ENCODE results near the gene TST. TPM values are rescaled to one million over a fixed set of nuclear protein-coding genes. Genes with fewer than 3 reads are reported as not detected.

TST gene
- total RNA-seq, 1 donor from 2014 or later = 21.5 TPM

GRCh38 chr22:36979016-36979910 lies 40.0 kb downstream of the TST start:
- Histone ChIP-seq H3K27ac (no peak overlapping the region), H2AFZ (replicated peaks) (no peak overlapping the region), H3K4me3 (no peak overlapping the region), H3K9ac (no peak overlapping the region), H3K4me2 (no peak overlapping the region), H4K20me1 (ENCODE audit: low read depth) (no peaks in the 10 kb centered on the region), H3K27me3 (no peaks in the 10 kb centered on the region), H3K36me3 (no peaks in the 10 kb centered on the region), H3K9me3 (ENCODE audit: low read depth) (no peaks in the 10 kb centered on the region), H3K79me2 (ENCODE audit: low read depth) (no peaks in the 10 kb centered on the region), H3K4me1 (no peaks in the 10 kb centered on the region), H3F3A (ENCODE audit: low read depth) (peaks cover 11% of the 10 kb centered on the region)
- Mint-ChIP-seq H3K36me3 (no peaks in the 10 kb centered on the region), H3K4me3 (no peak overlapping the region), H3K27me3 (ENCODE audit: insufficient read depth, low read depth) (no peaks in the 10 kb centered on the region), H3K4me1 (peaks cover 23% of the 10 kb centered on the region), H3K27ac (no peak overlapping the region), H3K9me3 (no peaks in the 10 kb centered on the region)
- DNase-seq (ENCODE audit: low spot score) = no peak
- TF ChIP-seq, protein P1, sequence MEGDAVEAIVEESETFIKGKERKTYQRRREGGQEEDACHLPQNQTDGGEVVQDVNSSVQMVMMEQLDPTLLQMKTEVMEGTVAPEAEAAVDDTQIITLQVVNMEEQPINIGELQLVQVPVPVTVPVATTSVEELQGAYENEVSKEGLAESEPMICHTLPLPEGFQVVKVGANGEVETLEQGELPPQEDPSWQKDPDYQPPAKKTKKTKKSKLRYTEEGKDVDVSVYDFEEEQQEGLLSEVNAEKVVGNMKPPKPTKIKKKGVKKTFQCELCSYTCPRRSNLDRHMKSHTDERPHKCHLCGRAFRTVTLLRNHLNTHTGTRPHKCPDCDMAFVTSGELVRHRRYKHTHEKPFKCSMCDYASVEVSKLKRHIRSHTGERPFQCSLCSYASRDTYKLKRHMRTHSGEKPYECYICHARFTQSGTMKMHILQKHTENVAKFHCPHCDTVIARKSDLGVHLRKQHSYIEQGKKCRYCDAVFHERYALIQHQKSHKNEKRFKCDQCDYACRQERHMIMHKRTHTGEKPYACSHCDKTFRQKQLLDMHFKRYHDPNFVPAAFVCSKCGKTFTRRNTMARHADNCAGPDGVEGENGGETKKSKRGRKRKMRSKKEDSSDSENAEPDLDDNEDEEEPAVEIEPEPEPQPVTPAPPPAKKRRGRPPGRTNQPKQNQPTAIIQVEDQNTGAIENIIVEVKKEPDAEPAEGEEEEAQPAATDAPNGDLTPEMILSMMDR (IDR thresholded peaks at IDR 0.05) = no peak
- TF ChIP-seq EZH2 (IDR thresholded peaks at IDR 0.05) (no peak), EZH2phosphoT487 (IDR thresholded peaks at IDR 0.05) (no peak)

GRCh38 chr22:36977947-36978660 lies 41.1 kb downstream of the TST start:
- peak; percentile 95 for DNase-seq (ENCODE audit: low spot score)
- peaks cover 11% of the 10 kb centered on the region for H3F3A ChIP-seq (ENCODE audit: low read depth)
- H3K79me2 ChIP-seq (ENCODE audit: low read depth) = no peaks in the 10 kb centered on the region
- no peaks in the 10 kb centered on the region for H3K36me3 ChIP-seq
- peak overlapping the region; percentile 84 for H3K4me2 ChIP-seq
- Mint-ChIP-seq H3K27me3 (ENCODE audit: insufficient read depth, low read depth) (peaks cover 4% of the 10 kb centered on the region), H3K36me3 (no peaks in the 10 kb centered on the region), H3K9me3 (no peaks in the 10 kb centered on the region), H3K4me3 (peak overlapping the region; percentile 80), H3K4me1 (peaks cover 23% of the 10 kb centered on the region), H3K27ac (no peak overlapping the region)
- H3K4me3 ChIP-seq = peak overlapping the region; percentile 50
- H3K4me1 ChIP-seq = no peaks in the 10 kb centered on the region
- no peak overlapping the region for H3K27ac ChIP-seq
- no peaks in the 10 kb centered on the region for H3K9me3 ChIP-seq (ENCODE audit: low read depth)
- H3K9ac ChIP-seq = no peak overlapping the region
- TF ChIP-seq EZH2 (IDR thresholded peaks at IDR 0.05) (no peak), EZH2phosphoT487 (IDR thresholded peaks at IDR 0.05) (no peak)
- TF ChIP-seq, protein P1 (IDR thresholded peaks at IDR 0.05) = peak; percentile 93
- no peaks in the 10 kb centered on the region for H4K20me1 ChIP-seq (ENCODE audit: low read depth)
- peak overlapping the region; percentile 85 for H2AFZ ChIP-seq (replicated peaks)
- no peaks in the 10 kb centered on the region for H3K27me3 ChIP-seq

DNA sequence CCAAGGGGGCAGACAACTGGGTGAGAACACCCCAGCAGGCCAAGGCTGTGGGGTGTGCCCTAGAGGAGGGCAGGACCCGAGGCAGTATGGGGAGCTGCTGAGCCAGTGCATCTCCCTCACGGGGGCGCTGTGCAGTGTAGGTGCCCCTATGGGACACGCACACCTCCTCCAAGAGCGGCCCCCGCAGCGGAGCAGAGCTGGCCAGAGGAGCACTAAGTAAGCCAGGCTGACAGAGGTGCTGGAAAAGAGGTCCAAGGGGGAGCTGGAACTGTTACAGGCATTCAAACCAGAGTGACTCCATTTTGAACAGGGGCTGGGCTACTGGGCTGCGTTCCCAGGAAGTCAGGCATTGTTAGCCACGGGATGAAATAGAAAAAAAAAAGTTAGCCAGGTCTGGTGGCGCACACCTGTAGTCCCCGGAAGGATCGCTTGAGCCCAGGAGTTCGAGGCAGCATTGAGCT lies 41.8 kb downstream of the TST start:
- Histone ChIP-seq H3K4me1 (no peaks in the 10 kb centered on the region), H3K9me3 (ENCODE audit: low read depth) (no peaks in the 10 kb centered on the region), H3K9ac (no peak overlapping the region), H3K27me3 (no peaks in the 10 kb centered on the region), H3K27ac (no peak overlapping the region), H3K4me3 (peak overlapping the region; percentile 50), H2AFZ (replicated peaks) (peak overlapping the region; percentile 85), H4K20me1 (ENCODE audit: low read depth) (no peaks in the 10 kb centered on the region), H3K79me2 (ENCODE audit: low read depth) (no peaks in the 10 kb centered on the region), H3F3A (ENCODE audit: low read depth) (peaks cover 11% of the 10 kb centered on the region), H3K36me3 (no peaks in the 10 kb centered on the region), H3K4me2 (peak overlapping the region; percentile 84)
- Mint-ChIP-seq H3K36me3 (no peaks in the 10 kb centered on the region), H3K27me3 (ENCODE audit: insufficient read depth, low read depth) (peaks cover 4% of the 10 kb centered on the region), H3K9me3 (no peaks in the 10 kb centered on the region), H3K4me3 (peak overlapping the region; percentile 80), H3K4me1 (peaks cover 23% of the 10 kb centered on the region), H3K27ac (peak overlapping the region; percentile 60)
- DNase-seq (ENCODE audit: low spot score) = peak; percentile 84
- TF ChIP-seq, protein P1 (IDR thresholded peaks at IDR 0.05) = peak; percentile 61
- TF ChIP-seq EZH2 (IDR thresholded peaks at IDR 0.05) (no peak), EZH2phosphoT487 (IDR thresholded peaks at IDR 0.05) (no peak)
